Bone marrow (tissue), 2 donors: ENCODE measurements around the gene EPM2AIP1.
"Not testable (repeated sequence)": the region's sequence is repeated elsewhere in the genome, so short reads cannot be mapped to it uniquely, and the experiment has no call there.

ENCODE experiments used
- DNase-seq, 2 donors: peaks; one replicate each; lab custom pipeline; 2025; lab: John Stamatoyannopoulos, UW

Gene EPM2AIP1

DNA sequence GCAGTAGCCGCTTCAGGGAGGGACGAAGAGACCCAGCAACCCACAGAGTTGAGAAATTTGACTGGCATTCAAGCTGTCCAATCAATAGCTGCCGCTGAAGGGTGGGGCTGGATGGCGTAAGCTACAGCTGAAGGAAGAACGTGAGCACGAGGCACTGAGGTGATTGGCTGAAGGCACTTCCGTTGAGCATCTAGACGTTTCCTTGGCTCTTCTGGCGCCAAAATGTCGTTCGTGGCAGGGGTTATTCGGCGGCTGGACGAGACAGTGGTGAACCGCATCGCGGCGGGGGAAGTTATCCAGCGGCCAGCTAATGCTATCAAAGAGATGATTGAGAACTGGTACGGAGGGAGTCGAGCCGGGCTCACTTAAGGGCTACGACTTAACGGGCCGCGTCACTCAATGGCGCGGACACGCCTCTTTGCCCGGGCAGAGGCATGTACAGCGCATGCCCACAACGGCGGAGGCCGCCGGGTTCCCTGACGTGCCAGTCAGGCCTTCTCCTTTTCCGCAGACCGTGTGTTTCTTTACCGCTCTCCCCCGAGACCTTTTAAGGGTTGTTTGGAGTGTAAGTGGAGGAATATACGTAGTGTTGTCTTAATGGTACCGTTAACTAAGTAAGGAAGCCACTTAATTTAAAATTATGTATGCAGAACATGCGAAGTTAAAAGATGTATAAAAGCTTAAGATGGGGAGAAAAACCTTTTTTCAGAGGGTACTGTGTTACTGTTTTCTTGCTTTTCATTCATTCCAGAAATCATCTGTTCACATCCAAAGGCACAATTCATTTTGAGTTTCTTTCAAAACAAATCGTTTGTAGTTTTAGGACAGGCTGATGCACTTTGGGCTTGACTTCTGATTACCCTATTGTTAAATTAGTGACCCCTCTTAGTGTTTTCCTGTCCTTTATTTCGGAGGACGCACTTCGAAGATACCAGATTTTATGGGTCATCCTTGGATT lies 674 bp upstream of the EPM2AIP1 start, which contains the start of gene MLH1:
MLH1 (plus strand) TSS at position 193 of the 958 bp plus-strand sequence; CDS start at position 223, 30 bp downstream.
- DNase-seq, result no peak

DNA sequence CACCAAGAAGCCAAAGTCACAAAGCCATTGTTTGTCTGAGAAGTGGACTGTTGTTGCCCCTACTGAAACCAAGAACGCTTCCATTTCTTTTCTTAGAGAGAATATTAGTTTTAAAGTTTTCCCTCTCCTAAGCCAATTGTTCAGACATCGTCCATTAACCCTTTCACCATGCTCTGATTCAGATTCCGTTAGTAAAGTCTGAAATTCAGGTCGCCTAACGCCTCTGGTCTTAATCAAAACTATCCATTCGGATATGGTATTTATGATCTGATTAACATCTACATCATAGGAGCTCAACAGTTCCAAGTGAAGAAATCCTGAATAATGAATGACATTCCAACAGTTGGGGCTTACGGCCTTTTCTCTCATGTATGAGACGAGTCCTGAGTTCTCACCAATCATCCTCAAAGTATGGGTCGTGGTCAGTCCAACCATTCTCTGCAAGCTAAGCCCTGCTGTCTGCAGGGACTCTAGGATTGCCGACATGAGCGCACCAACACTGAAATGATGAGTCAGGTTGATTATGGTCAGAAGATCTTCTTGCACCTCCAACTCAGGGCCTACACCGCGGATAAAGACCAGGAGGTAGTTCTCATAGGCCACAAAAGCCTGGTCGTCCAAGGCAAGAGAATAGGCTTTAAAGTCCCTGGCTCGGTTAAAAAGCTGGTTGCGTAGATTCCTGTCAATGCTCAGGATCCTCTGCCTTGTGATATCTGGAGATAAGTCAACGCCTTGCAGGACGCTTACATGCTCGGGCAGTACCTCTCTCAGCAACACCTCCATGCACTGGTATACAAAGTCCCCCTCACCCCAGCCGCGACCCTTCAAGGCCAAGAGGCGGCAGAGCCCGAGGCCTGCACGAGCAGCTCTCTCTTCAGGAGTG lies 767 bp downstream of the EPM2AIP1 start:
- no peak for DNase-seq

DNA sequence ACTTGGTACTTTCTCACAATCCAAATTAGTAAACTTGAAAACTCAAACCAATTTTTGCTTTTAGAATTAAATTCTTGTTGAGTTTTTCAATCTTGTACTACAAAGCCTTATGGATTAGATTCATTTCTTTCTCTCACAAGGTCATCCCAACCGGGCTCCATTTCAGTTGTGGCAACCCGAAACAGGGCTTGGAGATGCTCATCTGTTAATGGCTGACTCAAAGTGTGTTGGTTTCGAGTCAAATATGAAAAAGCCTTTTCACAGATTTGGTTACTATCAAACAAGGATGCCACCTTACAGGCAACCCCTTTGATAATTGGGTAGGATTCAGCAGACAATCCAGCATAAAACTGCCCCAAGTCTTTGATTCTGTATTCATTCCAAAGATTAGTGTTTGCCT lies 1.8 kb downstream of the EPM2AIP1 start:
- no peak for DNase-seq

DNA sequence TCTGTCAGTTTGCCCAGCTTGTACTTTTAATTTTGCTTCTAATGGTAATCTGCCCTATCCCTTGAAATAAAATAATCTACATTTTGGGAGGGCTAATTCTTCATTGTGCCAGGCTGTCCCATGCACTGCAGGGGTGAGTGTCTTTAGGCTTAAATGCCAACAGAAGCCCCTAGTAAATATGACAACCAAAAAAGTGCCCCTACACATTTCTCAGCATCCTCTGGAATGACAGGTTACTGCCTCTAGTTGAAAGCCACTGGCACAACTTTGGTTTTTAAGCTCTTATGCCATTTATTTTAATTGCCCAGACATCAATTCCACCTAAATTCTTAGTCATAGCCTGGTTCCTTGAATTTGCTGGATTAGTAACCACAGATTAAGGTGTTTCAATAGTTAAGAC lies 3.4 kb downstream of the EPM2AIP1 start:
- DNase-seq, result no peak

DNA sequence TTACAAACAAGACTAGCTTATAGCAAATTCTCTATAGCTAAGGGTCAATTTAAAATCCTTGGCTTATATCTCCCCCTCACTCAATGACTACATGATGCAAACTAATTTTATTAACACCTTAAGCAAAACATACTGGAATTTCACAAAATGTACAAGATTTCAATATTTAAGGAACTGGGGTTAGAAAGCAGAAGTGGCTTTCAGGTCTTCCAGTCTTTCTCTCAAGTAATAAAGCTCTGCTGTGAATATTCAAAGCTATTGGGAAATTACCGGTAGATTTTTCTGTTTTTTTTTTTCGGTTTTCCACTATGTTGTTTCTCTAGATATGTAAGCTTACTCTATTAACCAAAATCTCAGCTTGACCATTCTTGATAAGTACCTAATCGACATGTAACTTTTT lies 3.9 kb downstream of the EPM2AIP1 start:
- DNase-seq, result no peak

DNA sequence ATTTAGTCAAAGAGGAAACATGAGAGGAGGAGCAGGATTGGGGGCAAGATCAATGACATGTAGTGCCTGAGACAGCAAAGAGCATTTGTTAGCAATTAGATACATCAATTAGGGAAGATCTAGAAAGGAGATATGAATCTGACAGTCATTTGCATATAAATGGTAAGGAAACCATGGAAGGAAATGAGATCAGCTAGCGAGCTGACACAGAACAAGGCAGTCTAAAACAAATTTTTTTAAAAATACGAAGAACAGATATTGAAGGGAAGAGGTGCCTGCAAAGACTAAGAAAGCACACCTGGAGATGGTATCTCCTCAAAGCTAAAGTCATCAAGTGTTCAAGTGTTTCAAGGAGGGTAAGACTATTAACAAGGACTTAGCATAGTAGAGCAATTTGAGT lies 4.6 kb downstream of the EPM2AIP1 start:
- DNase-seq, result no peak

DNA sequence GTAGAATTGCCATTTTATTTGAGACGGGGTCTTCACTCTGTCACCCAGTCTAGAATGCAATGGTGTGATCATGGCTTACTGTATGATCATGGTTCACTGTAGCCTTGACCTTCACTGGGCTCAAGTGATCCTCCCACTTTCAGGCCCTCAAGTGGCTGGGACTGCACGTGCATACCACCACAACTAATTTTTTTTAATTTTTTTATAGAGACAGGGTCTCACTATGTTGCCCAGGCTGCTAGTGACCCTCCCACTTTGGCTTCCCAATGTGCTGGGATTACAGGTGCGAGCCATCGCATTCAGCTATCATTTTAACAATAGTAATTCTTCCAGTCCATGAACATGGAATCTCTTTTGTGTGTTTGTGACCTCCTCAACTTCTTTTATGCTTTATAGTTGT lies 11.9 kb downstream of the EPM2AIP1 start:
- DNase-seq, result no peak

DNA sequence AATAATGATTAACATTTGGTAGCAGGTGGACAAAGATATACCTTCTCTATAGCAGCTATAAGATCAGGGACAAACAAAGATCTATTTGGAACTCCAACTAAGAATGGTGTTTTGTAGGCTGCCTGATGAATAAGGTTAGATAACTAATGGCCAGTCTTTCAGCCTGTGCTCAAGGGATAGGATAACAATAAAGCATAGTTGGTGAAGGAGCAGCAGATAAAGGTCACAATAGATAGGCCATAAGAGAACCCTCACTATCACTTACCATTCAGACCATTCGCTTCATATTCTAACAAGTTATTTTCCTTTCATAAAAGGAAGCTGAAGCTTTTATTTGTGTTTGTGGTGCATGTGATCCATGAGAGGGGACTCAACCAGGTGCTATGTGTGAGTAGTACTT lies 19.8 kb downstream of the EPM2AIP1 start:
- no peak for DNase-seq

DNA sequence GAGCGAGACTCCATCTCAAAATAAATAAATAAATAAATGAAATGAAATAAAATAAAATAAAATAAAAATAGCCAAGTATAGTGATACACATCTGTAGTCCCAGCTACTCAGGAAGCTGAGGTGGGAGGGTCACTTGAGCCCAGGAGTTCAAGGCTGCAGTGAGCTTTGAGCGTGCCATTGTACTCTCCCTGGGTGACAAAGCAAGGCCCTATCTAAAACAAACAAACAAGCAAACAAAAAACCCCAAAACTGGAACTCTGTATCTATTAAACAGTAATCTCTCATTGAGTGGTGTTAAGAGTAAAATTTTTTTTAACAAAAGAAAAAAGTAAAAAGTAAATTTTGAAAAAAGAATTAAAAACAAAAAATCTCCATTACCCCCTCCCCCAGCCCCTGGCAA lies 20.8 kb downstream of the EPM2AIP1 start:
- DNase-seq, result no peak

DNA sequence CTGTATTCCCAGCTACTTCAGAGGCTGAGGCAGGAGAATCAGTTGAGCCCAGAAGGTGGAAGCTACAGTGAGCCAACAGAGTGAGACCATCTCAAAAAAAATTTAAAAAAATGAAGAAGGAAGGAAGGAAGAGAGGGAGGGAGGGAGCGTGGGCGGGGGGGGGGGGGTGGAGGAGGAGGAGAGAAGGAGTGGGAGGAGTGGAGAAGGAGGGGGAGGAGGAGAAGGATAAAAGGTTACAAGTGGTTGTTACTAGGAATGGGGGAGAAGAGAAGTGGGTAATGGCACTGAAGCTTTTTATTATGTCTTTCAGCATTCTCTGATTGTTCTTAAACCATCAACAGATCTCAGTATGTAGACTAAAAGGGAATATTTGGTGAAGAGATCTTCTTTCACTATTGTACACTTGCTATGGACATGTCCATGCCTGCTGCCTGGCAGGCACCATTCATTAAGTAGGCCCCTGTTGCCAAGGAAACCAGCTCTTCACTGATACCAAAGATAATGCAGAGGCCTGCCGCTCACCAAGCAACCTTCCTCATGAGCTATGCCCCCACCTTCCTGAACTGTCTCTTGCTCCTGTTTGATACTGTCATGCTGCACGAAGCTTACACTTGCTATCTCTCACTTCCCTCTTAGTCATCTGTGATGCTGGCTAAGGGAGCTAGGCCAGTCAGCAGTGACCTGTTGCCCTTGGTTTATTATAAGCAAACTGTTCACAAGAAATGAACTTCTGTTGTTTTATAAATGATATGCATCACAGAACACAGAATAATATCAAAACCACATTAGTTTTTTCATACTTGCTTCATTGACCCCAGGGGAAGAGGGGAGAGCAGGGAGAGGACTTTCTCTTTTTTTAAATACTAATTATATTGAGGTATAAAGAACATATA lies 23.1 kb downstream of the EPM2AIP1 start:
- DNase-seq, result peak; percentile 10 to 92

DNA sequence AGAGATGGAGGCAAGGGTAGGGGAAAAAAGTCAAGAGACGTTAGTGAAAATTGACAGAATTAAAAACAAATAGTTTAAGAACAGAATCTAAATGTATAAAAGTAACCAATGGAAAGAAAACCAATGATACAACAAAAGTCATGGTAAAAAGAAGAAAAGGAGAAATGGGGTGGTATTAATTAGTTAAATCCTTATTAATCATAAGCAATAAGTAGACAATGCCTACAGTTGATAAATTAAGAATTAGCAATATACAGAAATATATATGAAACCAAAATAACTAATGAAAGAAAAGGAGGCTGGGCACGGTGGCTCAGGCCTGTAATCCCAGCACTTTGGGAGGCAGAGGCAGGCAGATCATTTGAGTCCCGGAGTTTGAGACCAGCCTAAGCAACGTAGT lies 23.8 kb downstream of the EPM2AIP1 start:
- no peak for DNase-seq

DNA sequence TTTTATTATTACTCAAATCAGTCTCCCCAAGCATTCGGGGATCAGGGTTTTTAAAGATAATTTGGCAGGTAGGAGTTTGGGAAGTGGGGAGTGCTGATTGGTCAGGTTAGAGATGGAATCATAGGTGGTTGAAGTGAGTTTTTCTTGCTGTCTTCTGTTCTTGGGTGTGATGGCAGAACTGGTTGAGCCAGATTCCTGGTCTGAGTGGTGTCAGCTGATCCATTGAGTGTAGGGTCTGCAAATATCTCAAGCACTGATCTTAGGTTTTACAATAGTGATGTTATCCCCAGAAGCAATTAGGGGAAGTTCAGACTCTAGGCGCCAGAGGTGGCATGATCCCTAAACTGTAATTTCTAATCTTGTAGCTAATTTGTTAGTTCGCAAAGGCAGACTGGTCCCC lies 27.5 kb downstream of the EPM2AIP1 start:
- DNase-seq, result no peak

DNA sequence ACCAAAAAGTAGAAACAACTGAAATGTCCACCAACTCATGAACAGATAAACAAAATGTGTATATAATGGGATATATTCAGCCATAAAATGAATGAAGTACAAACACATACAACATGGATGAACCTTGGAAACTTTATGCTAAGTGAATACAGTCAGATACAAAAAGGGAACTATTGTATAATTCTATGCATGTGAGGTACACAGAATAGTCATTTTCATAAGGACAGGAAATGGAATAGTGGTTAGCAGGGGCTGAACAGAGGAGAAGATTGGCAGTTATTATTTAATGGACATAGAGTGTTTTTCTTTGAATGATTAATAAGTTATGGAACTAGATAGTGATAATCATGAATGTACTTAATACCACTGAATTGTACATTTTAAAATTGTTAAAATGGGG lies 28.1 kb downstream of the EPM2AIP1 start:
- DNase-seq, result peak in 1 of 2 donors; percentile 45

DNA sequence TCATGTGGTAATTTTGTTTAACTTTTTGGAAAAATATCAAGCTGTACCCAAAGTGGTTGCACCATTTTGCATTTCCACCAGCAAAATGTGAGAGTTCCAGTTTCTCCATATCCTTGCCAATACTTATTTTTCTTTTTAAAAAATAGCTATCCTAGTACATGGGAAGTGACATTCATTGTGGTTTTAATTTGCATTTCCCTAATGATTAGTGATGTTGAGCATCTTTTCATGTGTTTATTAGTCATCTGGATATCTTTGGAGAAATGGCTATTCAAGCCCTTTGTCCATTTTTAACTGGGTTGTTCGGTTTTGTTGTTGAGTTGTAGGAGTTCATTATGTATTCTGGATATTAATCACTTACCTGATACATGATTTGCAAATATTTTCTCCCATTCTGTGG lies 28.6 kb downstream of the EPM2AIP1 start:
- DNase-seq, result no peak

DNA sequence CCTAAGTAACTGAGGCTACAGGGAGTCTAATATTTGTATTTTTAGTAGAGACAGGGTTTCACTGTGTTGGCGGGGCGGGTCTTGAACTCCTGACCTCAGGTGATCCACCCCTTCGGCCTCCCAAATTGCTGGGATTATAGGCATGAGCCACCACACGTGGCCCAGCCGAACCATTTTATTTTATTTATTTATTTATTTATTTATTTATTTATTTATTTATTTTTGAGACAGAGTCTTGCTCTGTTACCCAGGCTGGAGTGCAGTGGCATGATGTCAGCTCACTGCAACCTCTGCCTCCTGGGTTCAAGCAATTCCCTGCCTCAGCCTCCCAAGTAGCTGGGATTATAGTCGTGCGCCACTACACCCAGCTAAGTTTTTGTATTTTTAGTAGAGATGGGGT lies 29.9 kb downstream of the EPM2AIP1 start:
- not testable (repeated sequence) for DNase-seq

DNA sequence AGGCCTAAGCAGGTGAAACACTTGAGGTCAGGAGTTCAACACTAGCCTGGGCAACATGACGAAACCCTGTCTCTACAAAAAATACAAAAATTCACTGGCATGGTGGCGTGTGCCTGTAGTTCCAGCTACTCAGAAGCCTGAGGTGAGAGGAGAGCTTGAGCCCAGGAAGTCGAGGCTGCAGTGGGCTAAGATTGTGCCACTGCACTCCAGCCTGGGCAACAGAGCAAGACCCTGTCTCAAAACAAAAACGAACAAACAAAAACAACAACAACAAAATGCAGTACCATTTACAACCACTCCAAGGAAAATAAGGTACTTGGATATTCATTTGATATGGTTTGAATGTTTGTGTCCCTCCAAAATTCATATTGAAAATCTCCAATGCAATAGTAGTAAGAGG lies 32.4 kb downstream of the EPM2AIP1 start:
- no peak for DNase-seq

DNA sequence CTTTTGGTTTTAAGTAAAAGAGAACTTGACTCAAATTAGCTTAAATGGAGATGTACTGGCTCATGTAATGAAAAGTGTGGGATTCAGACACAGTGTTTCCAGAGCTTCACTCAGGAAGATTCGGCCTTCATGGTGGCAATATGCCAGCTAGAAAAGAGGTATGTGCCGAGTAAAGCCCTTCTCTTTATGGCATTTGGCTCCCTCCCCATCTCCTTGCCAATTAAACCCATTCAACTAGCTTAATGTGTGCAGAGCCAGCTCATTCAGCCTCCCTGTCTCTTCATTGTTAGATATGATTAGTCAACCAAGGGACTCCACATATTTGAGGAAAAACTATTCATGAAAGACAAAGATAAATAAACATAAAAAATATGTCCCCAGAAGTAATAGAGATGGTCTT lies 33.1 kb downstream of the EPM2AIP1 start:
- DNase-seq, result no peak

DNA sequence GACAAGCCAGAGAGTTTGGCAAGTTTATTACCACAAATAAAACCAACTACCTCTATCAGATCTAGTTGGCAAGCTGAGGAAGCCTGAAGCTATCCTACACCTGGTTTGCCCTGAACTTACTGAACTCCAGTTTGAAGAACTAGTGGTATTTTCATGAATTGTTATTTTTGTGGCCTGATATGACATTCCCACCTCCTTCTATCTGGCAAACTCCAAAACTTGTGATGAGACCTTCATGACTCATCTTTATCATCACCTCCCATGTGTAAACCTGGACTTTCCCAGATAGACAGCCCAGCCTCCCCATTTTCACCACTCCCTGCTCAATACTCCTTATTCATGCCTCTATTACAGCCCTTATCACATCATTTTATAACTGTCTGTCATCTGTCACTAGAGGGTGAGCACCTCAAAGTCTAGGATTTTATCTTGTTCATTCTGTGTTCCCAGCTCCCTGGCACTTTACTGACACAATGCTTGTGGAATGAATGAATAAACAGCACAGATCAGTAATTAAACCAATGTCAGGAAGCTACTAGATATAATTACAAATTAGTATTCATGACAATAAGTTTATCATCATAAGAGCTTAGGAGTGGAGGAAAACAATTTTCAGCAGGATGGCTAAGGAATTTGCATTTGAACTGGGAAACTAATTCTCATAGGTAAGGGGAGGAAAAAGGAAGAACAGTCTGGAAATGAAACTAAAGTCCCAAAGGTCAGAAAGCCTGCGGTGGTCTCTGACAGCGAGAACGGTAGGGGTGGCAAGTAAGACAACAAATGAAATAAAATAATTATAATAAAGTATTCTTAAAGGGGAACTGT lies 34.9 kb downstream of the EPM2AIP1 start:
- DNase-seq, result peak in 1 of 2 donors; percentile 7

DNA sequence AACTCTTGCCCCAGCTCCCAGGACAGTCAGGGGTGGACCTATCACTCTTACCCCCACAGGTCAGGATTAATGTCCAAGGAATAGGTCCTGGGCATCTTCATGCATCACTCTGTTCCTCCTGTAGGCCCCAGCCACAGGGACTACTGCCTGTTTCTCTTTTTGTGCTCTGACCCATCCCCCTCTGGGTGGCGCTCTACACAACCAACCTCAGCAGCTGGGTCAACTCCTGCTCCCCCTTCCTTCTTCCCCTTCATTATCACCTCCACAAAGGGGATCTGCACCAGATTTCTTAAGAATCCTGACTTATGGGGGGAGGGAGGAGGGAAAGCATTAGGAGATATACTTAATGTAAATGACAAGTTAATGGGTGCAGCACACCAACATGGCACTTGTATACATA lies 35.9 kb downstream of the EPM2AIP1 start:
- no peak for DNase-seq

DNA sequence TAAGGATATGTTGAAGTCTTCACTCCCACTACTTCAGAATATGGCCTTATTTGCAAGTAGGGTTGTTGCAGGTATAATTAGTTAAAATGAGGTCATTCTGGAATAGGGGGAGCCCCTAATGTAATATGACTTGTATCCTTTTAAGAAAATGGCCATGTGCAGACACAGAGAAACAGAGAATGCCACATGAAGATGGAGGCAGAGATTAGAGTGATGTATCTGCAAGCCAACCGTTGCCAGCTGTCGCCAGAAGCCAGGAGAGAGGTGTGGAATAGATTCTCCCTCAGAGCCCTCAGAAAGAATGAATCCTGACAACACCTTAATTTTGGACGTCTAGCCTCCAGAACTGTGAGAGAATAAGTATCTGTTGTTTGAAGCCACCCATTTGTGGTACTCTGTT lies 36.8 kb downstream of the EPM2AIP1 start:
- no peak for DNase-seq
